GM12874 (cell line): Measurements from ENCODE around the gene DTNA.

ENCODE experiments used
- TF ChIP-seq, protein P1 (sequence below): IDR thresholded peaks from 2 replicates; pipeline ENCODE4 v1.5.1; 2011; ENCODE audit warnings: low read depth, mild to moderate bottlenecking, control low read depth, low read length, moderate library complexity; ENCODE audit not compliant: insufficient read depth

Gene DTNA

DNA sequence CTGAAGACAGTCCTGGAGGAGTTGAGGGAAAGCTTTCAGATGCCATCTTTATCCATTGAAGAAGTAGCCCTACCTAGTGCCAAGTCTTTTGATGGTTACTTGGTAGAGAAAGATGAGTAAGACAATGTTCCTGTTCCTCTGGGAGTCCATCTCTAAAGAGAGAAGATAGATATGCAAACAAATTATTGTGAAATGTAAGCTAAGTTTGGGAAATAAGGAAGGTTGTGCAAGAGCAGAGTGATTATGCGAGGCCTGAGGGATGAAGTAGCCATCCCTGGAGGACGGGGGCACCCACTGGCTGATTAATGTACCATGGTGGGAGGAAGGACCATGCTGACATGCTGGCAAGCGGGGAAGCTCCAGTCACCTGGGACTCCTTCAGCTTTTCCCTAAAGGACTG lies 994 bp upstream of the DTNA start:
- TF ChIP-seq, protein P1, sequence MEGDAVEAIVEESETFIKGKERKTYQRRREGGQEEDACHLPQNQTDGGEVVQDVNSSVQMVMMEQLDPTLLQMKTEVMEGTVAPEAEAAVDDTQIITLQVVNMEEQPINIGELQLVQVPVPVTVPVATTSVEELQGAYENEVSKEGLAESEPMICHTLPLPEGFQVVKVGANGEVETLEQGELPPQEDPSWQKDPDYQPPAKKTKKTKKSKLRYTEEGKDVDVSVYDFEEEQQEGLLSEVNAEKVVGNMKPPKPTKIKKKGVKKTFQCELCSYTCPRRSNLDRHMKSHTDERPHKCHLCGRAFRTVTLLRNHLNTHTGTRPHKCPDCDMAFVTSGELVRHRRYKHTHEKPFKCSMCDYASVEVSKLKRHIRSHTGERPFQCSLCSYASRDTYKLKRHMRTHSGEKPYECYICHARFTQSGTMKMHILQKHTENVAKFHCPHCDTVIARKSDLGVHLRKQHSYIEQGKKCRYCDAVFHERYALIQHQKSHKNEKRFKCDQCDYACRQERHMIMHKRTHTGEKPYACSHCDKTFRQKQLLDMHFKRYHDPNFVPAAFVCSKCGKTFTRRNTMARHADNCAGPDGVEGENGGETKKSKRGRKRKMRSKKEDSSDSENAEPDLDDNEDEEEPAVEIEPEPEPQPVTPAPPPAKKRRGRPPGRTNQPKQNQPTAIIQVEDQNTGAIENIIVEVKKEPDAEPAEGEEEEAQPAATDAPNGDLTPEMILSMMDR = no peak

DNA sequence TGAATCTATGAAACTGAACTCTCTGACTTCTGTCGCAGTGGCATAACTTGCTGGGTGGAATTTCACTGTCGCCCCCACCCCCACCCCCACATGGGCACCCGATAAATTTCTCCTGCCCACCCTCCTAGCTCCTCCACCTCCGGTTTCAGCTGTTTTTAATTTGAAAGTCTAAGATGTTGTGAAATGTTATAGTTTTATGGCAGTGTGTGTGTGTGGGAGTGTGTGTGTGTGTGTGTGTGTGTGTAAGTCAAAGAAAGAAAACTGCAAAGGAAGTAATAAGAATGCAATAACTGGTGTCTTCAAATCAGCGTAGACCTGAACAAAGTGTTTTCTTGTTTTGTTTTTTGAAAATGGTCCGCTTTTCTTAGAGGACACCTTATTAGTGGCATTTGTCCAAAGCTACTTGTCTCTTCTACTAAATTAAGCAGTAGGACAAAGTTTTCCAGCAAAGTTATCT lies 388 bp downstream of the DTNA start:
- TF ChIP-seq, protein P1 = no peak

DNA sequence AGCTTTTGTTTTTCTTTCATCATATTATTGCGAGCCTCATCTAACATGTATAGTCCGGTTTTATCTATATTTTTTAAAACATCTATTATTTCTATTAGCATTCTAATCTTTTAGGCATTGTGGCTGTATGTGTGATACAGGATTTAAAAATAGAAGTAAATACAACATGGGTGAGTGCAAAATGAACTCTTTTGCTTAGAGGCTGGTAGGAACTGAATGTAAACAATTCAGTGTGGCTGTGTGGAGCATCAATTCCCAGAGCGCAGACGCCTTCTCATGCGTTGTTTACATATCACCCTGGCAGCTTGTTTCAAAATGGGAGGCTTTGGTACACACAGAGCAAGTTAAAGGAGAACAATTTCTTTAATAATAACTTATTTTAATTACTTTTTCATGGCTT lies 836 bp downstream of the DTNA start:
- TF ChIP-seq, protein P1 = no peak

DNA sequence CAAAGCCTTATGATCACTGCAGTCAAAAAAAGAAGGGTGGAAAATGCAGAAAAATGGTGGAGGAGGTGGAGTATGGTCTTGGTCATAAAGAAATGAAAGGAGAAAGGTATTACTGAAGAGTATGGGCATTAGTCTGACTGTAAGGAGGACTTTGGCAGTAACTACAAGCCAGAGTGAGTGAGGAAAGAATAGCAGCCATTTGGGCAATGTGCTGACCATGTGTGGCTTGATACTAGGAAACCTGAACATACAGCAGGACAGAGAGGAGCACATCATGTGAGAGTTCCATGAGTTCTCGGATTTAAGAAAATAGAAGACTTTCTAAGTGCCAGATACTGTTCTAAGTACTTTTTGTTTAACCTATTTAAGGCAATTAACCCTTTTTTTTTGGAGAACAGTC lies 8.5 kb downstream of the DTNA start:
- TF ChIP-seq, protein P1 = no peak

DNA sequence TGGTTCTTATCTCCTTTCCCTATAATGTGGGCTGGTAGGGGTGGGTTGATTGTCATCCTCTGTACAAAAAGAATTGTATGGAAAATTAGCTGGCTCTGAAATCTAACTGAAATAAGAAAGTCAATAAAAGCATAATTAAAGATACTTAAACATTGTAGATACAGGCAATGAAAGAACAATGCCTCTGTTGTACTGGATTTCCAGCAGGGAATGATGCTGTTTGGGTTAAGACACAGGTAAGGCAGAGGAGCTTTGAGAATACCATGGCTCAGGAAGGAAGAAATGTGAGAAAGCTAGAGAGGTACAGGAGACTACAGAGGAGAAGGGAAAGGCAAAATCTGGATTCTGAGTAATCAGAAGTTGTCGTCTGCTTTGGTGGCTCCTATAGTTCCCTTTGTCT lies 10.1 kb downstream of the DTNA start:
- TF ChIP-seq, protein P1 = no peak

DNA sequence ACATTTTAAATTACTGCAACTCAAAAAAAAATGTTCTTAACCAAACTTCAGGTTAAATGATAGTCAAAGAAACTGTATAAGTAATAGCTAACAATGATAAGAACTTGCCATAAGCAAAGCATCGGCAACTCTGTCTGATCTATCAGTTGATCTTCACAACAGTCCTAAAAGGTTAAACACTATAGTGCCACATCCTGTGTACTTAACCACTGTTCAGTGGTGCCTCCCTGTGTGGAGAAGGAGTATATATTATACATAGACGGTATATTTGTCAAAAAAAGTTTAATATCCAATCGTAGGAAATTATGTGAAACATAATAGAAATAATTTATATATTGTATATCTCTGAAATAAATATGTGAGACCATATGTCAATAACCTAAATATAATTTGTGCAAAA lies 13.0 kb downstream of the DTNA start:
- TF ChIP-seq, protein P1 = no peak

DNA sequence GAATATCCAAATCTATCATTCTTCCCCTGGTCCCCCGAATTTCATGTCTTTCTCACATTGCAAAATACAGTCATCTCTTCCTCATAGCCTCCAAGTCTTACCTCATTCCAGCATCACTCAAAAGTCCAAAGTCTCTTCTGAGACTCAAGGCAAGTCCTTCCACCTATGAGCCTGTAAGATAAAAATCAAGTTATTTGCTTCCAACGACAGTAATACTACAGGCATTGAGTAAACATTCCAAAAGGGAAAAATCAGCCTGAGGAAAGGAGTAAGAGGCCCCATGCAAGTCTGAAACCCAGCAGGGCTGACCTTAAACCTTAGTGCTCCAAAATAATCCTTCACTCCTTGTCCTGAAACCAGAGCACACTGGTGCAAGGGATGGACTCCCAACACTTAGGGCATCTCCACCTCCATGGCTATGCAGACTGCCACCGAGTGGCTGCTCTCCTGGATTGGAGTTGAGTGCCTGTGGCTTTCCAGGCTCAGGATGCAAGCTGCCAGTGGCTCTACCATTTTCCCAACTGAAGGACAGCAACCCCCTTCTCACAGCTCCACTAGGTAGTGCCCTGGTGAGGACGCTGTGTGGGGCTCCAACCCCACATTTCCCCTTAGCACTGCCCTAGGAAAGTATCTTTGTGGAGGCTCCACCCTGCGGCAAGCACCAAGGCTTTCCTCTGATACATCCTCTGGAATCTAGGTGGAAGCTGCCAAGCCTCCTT lies 16.3 kb downstream of the DTNA start:
- TF ChIP-seq, protein P1 = no peak

DNA sequence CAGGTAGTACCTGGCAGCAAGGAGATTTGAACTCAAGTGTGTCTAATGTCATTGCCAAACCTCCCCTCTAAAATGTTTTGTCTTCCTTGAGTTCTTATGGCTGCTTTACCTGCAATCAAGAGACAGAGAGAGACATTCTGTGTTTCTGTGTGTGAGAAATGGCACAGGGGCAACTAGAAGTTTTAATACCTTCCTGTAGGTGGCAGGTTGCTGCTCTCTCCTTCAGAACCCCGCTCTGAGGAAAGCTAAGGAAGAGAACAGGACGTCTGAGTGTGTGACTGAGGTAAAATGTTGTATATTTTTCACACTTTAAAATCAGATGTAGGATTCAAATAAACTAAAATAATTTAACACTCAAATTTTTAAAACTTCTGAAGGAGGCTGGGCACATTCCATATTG lies 19.2 kb downstream of the DTNA start:
- TF ChIP-seq, protein P1 = peak; percentile 46; the same call in 1 of the 2 replicates
